ENCODE results near the gene STARD4. TPM values are rescaled to one million over a fixed set of nuclear protein-coding genes. Genes with fewer than 3 reads are reported as not detected.
A peak's percentile ranks its signal among the peaks of the same experiment; 100 is the strongest.

Gene STARD4
- total and polyA plus RNA-seq, 2 of the 13 experiments (the other 11 are each of a cell fraction or from before 2014, with no cell fraction given) = 27.4 to 66.9 TPM

- TF ChIP-seq KDM4B (CRISPR knock-in tag; IDR thresholded peaks at IDR 0.05) = no peak; the same call in 1 of the 2 replicates
- no peak; the same call in 1 of the 2 replicates for TF ChIP-seq NCOR1 (IDR thresholded peaks at IDR 0.05; ENCODE audit: borderline replicate concordance, low read length)
- no peak for TF ChIP-seq ADNP (CRISPR knock-in tag; IDR thresholded peaks at IDR 0.05)
- peak; percentile 80 for TF ChIP-seq ARID5B (CRISPR knock-in tag; IDR thresholded peaks at IDR 0.05)
- peak; percentile 92 for TF ChIP-seq ZFP91 (CRISPR knock-in tag; IDR thresholded peaks at IDR 0.05; ENCODE audit: borderline replicate concordance)
- peak; percentile 92; the same call in 1 of the 2 replicates for TF ChIP-seq ZNF646 (CRISPR knock-in tag; IDR thresholded peaks at IDR 0.05)
- no peak for TF ChIP-seq ZNF75D (CRISPR knock-in tag; IDR thresholded peaks at IDR 0.05; ENCODE audit: borderline replicate concordance)
- 0 out of 2 replicates have a peak, but pooled peaks have one; percentile 42 for TF ChIP-seq ZNF12 (CRISPR knock-in tag; IDR thresholded peaks at IDR 0.05)
- TF ChIP-seq DZIP1 (CRISPR knock-in tag; IDR thresholded peaks at IDR 0.05) = 0 out of 2 replicates have a peak, but pooled peaks have one; percentile 79
- TF ChIP-seq ZFX (CRISPR knock-in tag; IDR thresholded peaks at IDR 0.05; ENCODE audit: low read depth) = peak; percentile 89
- peak; percentile 62; the same call in 1 of the 2 replicates for TF ChIP-seq JUND (CRISPR knock-in tag; IDR thresholded peaks at IDR 0.05)
- TF ChIP-seq YY1 (IDR thresholded peaks at IDR 0.05; ENCODE audit: insufficient read depth, insufficient replicate concordance, low read depth, low read length) = peak; percentile 66
Observed at GRCh38 chr5:111512375-111513130, at the start of gene STARD4 (continued).
